ENCODE data around the gene PTPRM. TPM values are rescaled to one million over a fixed set of nuclear protein-coding genes. Genes with fewer than 3 reads are reported as not detected.

The PTPRM gene
- polyA plus RNA-seq, 1 of the 3 experiments (the other 2 are of a cell fraction): 16.0 TPM

DNA sequence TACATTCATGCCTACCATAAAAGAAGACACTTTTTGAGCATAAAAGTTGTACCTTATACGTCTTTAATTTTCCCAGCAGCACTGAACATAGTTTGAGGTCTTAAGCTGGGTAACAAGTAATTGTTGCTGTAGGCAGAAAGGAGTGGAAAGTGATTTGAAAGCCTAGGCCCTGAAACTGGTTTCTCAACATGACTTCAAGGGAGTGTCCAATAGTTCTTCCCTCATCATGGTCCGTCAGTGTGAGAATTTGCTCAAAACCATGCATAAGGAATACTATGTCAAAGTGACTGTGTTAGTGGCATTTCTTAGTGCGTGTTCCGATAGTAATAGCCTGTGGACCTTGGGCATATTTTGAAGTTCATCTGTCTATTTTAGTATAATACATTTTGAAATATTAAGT, 463.1 kb downstream of the PTPRM start:
- DNase-seq: no peak
- ChIA-PET POLR2A (no interaction called here), CTCF (no interaction called here)
- H3K36me3 ChIP-seq (replicated peaks in 1 of 2; ENCODE audit: control insufficient read depth in 1 of 2, insufficient read depth in 2 of 2, low read length in 1 of 2): no peaks in the 10 kb centered on the region
- no peaks in the 10 kb centered on the region for H3K9me2 ChIP-seq
- 84% methylated on average over 4 of the region's 4 CpGs for WGBS (ENCODE audit: low lambda C conversion rate)
- no peaks in the 10 kb centered on the region for H3F3A ChIP-seq (replicated peaks; ENCODE audit: insufficient read depth)
- H3K27ac ChIP-seq (ENCODE audit: low read depth in 2 of 2, low read length in 1 of 2): peak overlapping the region in 1 of 2 experiments; percentile 86; a peak in 2 of 4 replicates
- peaks cover 0 to 20% of the 10 kb centered on the region in 2 experiments; a peak in 2 of 4 replicates for H3K4me1 ChIP-seq (ENCODE audit: control insufficient read depth in 1 of 2, insufficient read depth in 2 of 2, low read depth in 1 of 2, low read length in 1 of 2)
- no peaks in the 10 kb centered on the region for H3K79me2 ChIP-seq (ENCODE audit: insufficient read depth)
- H3K4me2 ChIP-seq: no peak overlapping the region
- no peak overlapping the region for H2AFZ ChIP-seq (ENCODE audit: low read depth)
- H3K4me3 ChIP-seq (ENCODE audit: low read depth in 2 of 2, low read length in 1 of 2): no peak overlapping the region
- H4K20me1 ChIP-seq (ENCODE audit: insufficient read depth): no peaks in the 10 kb centered on the region
- H3K9me3 ChIP-seq: no peaks in the 10 kb centered on the region
- H3K27me3 ChIP-seq (ENCODE audit: insufficient read depth): no peaks in the 10 kb centered on the region
- no peak overlapping the region for H3K9ac ChIP-seq
- TF ChIP-seq RCOR1 (IDR thresholded peaks at IDR 0.05; ENCODE audit: low read length): no peak

DNA sequence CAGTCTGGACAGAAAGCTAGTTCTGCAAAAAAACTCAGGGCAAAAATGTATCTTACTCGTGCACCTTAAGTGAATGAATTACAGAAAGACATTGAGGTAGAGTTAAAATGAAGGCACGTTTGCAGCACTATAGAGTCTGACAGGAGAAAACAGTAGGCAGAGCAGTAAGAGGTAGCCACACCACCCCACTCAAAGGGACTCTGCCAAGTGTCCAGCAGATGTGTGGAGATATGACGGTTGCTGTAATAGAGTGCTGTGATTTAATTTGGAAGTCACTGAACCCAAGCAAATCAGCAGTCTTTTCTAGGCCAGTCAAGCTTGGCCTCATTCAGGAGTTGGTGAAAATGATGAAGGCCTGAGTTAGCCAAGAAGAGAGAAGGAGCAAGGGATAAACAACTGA, 464.4 kb downstream of the PTPRM start:
- peak overlapping the region in 1 of 2 experiments; percentile 86; a peak in 2 of 4 replicates for H3K27ac ChIP-seq (ENCODE audit: low read depth in 2 of 2, low read length in 1 of 2)
- no peaks in the 10 kb centered on the region for H3F3A ChIP-seq (replicated peaks; ENCODE audit: insufficient read depth)
- H3K9me3 ChIP-seq: no peaks in the 10 kb centered on the region
- H3K9ac ChIP-seq: no peak overlapping the region
- H3K4me2 ChIP-seq: no peak overlapping the region
- H3K4me1 ChIP-seq (ENCODE audit: control insufficient read depth in 1 of 2, insufficient read depth in 2 of 2, low read depth in 1 of 2, low read length in 1 of 2): peaks cover 0 to 20% of the 10 kb centered on the region in 2 experiments; a peak in 2 of 4 replicates
- ChIA-PET POLR2A (no interaction called here), CTCF (no interaction called here)
- no peaks in the 10 kb centered on the region for H3K9me2 ChIP-seq
- H3K4me3 ChIP-seq (ENCODE audit: low read depth in 2 of 2, low read length in 1 of 2): no peak overlapping the region
- H2AFZ ChIP-seq (ENCODE audit: low read depth): no peak overlapping the region
- no peaks in the 10 kb centered on the region for H4K20me1 ChIP-seq (ENCODE audit: insufficient read depth)
- TF ChIP-seq TCF12 (IDR thresholded peaks at IDR 0.05): 0 out of 2 replicates have a peak, but pooled peaks have one; percentile 6
- peak; percentile 85 for TF ChIP-seq RCOR1 (IDR thresholded peaks at IDR 0.05; ENCODE audit: low read length)
- TF ChIP-seq EP300 (IDR thresholded peaks at IDR 0.05; ENCODE audit: borderline replicate concordance in 1 of 2, low read depth in 1 of 2, low read length in 1 of 2): peak in 1 of 2 experiments; percentile 62; a peak in 1 of 4 replicates
- TF ChIP-seq CHD2 (IDR thresholded peaks at IDR 0.05; ENCODE audit: low read length, partially characterized antibody): peak; percentile 47
- peak; percentile 66 for TF ChIP-seq MXI1 (IDR thresholded peaks at IDR 0.05; ENCODE audit: low read depth, low read length)
- TF ChIP-seq YY1 (IDR thresholded peaks at IDR 0.05; ENCODE audit: low read depth): no peak
- no peak for TF ChIP-seq JUND (IDR thresholded peaks at IDR 0.05)
- TF ChIP-seq, protein P1, sequence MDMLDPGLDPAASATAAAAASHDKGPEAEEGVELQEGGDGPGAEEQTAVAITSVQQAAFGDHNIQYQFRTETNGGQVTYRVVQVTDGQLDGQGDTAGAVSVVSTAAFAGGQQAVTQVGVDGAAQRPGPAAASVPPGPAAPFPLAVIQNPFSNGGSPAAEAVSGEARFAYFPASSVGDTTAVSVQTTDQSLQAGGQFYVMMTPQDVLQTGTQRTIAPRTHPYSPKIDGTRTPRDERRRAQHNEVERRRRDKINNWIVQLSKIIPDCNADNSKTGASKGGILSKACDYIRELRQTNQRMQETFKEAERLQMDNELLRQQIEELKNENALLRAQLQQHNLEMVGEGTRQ (IDR thresholded peaks at IDR 0.05; ENCODE audit: borderline replicate concordance, low read depth, low read length): no peak
- no peak for TF ChIP-seq RXRA (IDR thresholded peaks at IDR 0.05; ENCODE audit: borderline replicate concordance, low read depth)
- peak; percentile 82 for TF ChIP-seq GATA2 (CRISPR knock-in tag; IDR thresholded peaks at IDR 0.05)
- TF ChIP-seq, protein P2, sequence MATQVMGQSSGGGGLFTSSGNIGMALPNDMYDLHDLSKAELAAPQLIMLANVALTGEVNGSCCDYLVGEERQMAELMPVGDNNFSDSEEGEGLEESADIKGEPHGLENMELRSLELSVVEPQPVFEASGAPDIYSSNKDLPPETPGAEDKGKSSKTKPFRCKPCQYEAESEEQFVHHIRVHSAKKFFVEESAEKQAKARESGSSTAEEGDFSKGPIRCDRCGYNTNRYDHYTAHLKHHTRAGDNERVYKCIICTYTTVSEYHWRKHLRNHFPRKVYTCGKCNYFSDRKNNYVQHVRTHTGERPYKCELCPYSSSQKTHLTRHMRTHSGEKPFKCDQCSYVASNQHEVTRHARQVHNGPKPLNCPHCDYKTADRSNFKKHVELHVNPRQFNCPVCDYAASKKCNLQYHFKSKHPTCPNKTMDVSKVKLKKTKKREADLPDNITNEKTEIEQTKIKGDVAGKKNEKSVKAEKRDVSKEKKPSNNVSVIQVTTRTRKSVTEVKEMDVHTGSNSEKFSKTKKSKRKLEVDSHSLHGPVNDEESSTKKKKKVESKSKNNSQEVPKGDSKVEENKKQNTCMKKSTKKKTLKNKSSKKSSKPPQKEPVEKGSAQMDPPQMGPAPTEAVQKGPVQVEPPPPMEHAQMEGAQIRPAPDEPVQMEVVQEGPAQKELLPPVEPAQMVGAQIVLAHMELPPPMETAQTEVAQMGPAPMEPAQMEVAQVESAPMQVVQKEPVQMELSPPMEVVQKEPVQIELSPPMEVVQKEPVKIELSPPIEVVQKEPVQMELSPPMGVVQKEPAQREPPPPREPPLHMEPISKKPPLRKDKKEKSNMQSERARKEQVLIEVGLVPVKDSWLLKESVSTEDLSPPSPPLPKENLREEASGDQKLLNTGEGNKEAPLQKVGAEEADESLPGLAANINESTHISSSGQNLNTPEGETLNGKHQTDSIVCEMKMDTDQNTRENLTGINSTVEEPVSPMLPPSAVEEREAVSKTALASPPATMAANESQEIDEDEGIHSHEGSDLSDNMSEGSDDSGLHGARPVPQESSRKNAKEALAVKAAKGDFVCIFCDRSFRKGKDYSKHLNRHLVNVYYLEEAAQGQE (IDR thresholded peaks at IDR 0.05; ENCODE audit: low read depth, low read length): no peak
- TF ChIP-seq, protein P3, sequence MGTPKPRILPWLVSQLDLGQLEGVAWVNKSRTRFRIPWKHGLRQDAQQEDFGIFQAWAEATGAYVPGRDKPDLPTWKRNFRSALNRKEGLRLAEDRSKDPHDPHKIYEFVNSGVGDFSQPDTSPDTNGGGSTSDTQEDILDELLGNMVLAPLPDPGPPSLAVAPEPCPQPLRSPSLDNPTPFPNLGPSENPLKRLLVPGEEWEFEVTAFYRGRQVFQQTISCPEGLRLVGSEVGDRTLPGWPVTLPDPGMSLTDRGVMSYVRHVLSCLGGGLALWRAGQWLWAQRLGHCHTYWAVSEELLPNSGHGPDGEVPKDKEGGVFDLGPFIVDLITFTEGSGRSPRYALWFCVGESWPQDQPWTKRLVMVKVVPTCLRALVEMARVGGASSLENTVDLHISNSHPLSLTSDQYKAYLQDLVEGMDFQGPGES (IDR thresholded peaks at IDR 0.05; ENCODE audit: low read depth, low read length): no peak
- 0 out of 2 replicates have a peak, but pooled peaks have one; percentile 41 for TF ChIP-seq FOXJ3 (CRISPR knock-in tag; IDR thresholded peaks at IDR 0.05)
- no peaks in the 10 kb centered on the region for H3K79me2 ChIP-seq (ENCODE audit: insufficient read depth)
- no peaks in the 10 kb centered on the region for H3K27me3 ChIP-seq (ENCODE audit: insufficient read depth)
- WGBS (ENCODE audit: low lambda C conversion rate): 18% methylated on average over 3 of the region's 3 CpGs
- DNase-seq: peak; percentile 63
- H3K36me3 ChIP-seq (replicated peaks in 1 of 2; ENCODE audit: control insufficient read depth in 1 of 2, insufficient read depth in 2 of 2, low read length in 1 of 2): no peaks in the 10 kb centered on the region
